SK-N-SH (cell line): ENCODE results near the gene DPPA2.

Experiments used
- CTCF ChIP-seq: fragments of 200-600 bp; sonication (generic); IDR thresholded peaks from 2 replicates; pipeline ENCODE4 v1.6.1; 2017; ENCODE audit warnings: antibody characterized with exemption, mild to moderate bottlenecking, moderate library complexity
- EP300 ChIP-seq, 2 experiments: IDR thresholded peaks; 2 replicates each; pipeline versions ENCODE4 v1.4.0 to v1.6.1; 2012; ENCODE audit warnings: borderline replicate concordance in 1 of 2, low read depth in 1 of 2, low read length in 1 of 2
- FOSL2 ChIP-seq: IDR thresholded peaks from 2 replicates; pipeline ENCODE4 v1.4.0; 2012; ENCODE audit warnings: low read depth, mild to moderate bottlenecking, moderate library complexity, borderline replicate concordance
- FOXJ3 ChIP-seq: sonication (generic); formaldehyde crosslinking; IDR thresholded peaks from 2 replicates; pipeline ENCODE4 v1.5.1; 2020; ENCODE audit warnings: mild to moderate bottlenecking, missing genetic modification reagents
- GATA2 ChIP-seq: sonication (generic); formaldehyde crosslinking; IDR thresholded peaks from 2 replicates; pipeline ENCODE4 v1.5.0; 2020; ENCODE audit warnings: mild to moderate bottlenecking, missing genetic modification reagents
- MAX ChIP-seq: IDR thresholded peaks from 2 replicates; pipeline ENCODE4 v1.4.0; 2012; ENCODE audit warnings: low read depth
- NFIC ChIP-seq: IDR thresholded peaks from 2 replicates; pipeline ENCODE4 v1.4.0; 2012; ENCODE audit warnings: borderline replicate concordance
- NRF1 ChIP-seq: IDR thresholded peaks from 2 replicates; pipeline ENCODE4 v1.6.1; 2012; ENCODE audit warnings: low read depth, mild to moderate bottlenecking, low read length
- RXRA ChIP-seq: IDR thresholded peaks from 2 replicates; pipeline ENCODE4 v1.4.0; 2012; ENCODE audit warnings: low read depth, mild to moderate bottlenecking, borderline replicate concordance
- USF1 ChIP-seq: IDR thresholded peaks from 2 replicates; pipeline ENCODE4 v1.4.0; 2012; ENCODE audit warnings: low read depth, borderline replicate concordance
- USF2 ChIP-seq: fragments of 150-350 bp; IDR thresholded peaks from 2 replicates; pipeline ENCODE4 v1.6.1; 2017; ENCODE audit warnings: antibody characterized with exemption, low read length, low read depth, borderline replicate concordance

- TF ChIP-seq CTCF (no peak), FOSL2 (no peak), MAX (no peak), EP300 (IDR thresholded peaks at IDR 0.05; ENCODE audit: borderline replicate concordance in 1 of 2, low read depth in 1 of 2, low read length in 1 of 2) (no peak), NFIC (no peak), FOXJ3 (CRISPR knock-in tag) (no peak), GATA2 (CRISPR knock-in tag) (no peak), RXRA (no peak), NRF1 (no peak), USF1 (no peak), USF2 (no peak)
These were observed 34.9 kb upstream of the DPPA2 start for GRCh38 chr3:109351231-109351630.
